SKM-1 treated with dmso at 0.1 percent for 144 hours (cell line): ENCODE data around the gene GMCL1.
"Not testable (repeated sequence)": the region's sequence is repeated elsewhere in the genome, so short reads cannot be mapped to it uniquely, and the experiment has no call there.

ENCODE experiments used
- DNase-seq: peaks from one replicate; lab custom pipeline; 2025; ENCODE audit not compliant: unreplicated experiment; lab: John Stamatoyannopoulos, UW

Gene GMCL1, protein sequence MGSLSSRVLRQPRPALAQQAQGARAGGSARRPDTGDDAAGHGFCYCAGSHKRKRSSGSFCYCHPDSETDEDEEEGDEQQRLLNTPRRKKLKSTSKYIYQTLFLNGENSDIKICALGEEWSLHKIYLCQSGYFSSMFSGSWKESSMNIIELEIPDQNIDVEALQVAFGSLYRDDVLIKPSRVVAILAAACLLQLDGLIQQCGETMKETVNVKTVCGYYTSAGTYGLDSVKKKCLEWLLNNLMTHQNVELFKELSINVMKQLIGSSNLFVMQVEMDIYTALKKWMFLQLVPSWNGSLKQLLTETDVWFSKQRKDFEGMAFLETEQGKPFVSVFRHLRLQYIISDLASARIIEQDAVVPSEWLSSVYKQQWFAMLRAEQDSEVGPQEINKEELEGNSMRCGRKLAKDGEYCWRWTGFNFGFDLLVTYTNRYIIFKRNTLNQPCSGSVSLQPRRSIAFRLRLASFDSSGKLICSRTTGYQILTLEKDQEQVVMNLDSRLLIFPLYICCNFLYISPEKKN

DNA sequence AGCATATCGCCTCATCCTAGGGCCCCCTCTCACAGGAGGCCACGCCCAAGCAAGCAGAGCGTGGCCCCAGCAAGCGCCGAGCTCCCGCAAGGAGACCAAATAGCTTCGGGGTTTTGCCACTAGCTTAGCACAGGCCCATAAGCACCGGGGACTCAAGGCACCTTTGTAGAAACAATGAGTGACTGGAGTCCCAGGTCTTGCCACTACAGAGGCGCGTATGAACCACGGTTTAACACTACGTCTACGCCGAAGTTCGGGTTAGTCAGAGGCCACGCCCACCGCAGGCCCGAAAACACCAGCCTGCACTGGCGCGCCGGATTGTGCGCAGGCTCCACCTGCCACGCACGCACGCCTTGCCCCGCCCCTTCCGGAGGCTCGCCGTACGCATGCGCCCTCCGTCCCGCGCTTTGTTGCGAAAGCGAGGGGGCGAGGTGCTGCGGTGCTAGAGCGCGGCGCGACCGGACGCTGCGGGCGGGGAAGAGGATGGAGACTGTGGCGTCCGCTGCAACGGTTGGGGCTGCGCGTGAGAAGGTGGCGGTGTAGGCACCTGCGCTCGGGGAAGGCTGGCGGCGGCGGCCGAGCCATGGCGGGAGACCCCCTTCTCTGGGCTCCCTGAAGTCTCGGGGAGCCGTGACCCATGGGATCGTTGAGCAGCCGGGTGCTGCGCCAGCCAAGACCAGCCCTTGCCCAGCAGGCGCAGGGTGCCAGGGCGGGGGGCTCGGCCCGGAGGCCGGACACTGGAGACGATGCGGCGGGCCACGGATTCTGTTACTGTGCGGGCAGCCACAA, at the start of gene GMCL1:
Gene GMCL1 (plus strand): TSS at position 405 of the 789 bp plus-strand sequence. CDS start 233 bp downstream, at position 638.
- DNase-seq: peak; percentile 94

DNA sequence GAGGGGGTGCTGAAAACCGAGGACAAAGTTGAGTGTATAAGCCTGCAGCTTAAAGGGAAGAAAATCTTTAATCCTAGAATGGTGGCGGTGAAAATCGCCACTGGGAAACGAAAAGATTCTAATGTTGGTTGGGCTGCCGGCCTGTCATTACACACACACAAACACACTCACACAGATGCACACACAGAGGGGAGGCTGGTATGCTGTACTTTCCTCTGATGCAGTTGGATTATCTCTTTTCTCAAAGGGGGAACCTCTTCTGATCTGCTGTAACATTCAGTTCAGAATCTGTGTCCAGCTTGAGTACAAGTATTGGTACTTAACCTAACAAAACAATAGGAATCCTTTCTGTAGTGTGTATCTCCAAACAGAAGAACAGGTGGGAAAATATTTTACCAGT, 48.5 kb upstream of the GMCL1 start:
- no peak for DNase-seq

DNA sequence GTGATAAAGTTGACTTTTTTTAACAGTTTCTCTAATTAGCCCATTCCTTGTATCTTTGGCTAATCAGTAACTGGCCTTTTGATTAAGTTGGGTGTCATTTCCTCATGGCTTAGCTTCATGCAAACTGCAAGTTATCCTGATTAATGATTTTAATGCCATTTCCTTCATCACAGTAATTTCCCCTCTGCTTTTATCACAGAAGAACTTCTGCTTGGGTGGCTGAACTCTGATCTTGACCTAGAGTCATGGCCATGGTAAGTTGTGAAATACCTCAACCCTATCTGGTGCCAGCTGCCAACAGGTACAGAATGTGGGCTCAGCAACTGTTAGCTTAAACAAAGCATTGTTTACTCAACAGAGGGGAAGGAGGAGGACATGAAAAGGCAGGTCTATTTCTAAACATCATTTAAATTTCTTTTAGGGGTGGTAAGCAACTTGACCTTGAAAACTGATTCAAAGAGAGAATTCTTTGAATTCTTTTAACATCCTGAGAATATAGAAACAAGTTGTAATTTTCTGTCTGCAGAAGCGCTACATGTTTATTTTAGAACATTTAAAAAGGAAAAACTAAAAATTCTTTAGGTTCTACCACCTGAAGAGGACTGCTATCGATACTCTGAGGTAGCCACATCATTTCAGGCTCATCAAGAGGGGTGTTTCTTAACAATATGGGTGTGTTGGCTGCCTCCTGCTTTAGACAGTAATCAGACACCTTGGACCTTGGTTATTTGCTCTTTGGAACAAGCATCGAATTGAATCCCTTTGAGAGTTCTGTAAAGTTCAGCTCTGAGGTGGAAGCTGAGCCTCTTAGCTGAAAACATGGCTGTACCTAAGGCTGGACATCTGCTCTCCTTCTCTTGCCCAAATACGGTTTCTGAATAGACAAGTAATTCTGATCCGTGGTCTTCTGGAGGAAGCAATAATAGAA, 47.9 kb upstream of the GMCL1 start:
- DNase-seq: no peak

DNA sequence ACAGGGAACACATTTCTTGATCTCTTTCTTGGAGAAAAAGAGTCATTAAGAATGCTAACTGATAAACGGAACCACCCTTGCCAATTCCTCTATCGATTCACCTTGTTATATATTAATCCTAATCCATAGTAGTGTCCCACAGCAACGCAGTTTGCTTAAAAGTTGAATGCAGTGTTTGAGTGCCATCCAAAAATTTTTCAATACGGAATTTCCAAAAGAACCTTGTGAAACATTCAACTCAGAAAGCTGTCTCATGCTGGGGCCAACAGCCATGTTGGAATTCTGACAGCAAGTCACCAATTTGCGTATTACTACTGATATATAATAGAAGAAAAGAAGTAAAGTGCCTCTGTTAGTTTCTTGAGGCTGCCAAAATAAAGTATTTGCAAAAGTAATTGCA, 45.2 kb upstream of the GMCL1 start:
- DNase-seq: no peak

DNA sequence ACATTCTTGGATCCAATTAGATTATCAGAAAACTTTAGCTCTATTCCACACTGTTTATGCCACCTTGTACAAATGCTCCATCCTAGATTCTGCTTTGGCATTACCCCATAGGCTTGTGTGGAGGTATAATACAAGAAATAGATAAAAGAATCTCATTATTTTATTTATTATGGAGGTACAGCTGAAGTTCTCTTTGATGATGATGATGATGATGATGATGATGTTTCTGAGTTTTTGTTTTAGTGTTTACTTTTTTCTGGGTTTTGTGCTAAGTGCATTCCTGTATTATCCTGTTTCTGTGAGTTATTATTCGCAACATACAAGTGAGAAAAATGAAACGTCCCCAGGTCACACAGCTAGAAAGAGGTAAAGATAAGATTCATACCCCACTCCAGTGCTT, 44.1 kb upstream of the GMCL1 start:
- no peak for DNase-seq

DNA sequence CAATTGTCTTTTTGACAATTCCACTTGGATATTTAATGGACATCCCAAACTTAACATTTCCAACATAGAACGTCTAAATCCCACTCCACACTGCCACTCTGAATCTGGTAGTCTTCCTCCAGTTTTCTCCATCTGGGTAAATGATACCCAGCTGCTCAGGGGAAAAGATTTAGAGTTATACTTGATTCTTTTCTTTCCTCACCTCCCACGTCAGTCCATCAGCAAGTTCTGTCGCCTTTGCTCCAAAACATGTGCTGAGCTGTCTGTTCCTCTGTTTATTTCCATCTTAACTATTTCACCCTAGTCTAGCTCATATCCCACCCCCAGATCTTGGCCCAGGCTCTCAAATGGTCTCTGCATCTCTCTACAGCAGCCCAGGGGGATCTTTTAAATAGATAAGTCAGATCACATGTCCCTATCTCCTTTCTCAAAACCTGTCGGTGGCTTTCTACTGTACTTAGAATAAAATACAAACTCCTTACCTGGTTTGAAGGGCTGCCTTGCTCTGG, 43.4 kb upstream of the GMCL1 start:
- no peak for DNase-seq

DNA sequence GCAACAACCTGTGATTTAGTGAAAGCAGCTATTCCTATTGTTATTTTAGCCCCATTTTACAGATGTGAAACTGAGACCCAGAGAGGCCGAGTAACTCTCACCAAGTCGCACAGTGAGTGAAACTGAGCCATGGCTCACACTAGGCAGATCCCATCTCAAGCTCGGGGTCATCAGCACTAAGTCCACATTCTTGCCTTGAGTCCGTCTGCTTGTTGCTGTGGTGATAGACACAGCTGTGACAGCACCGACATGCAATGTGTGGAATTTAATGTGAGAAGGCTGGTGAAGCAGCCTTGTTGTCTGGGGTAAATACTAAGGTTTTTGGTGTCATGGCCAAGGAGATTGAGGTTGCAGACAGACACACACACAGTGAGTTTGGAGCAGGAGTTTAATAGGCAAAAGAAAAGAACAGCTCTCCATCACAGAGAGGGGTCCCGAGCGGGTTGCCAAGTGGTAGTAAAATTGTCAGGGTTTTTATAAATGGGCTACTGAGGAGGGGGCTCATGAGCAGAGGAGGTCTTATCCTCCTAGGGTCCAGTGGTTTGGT, 40.2 kb upstream of the GMCL1 start:
- DNase-seq: no peak

DNA sequence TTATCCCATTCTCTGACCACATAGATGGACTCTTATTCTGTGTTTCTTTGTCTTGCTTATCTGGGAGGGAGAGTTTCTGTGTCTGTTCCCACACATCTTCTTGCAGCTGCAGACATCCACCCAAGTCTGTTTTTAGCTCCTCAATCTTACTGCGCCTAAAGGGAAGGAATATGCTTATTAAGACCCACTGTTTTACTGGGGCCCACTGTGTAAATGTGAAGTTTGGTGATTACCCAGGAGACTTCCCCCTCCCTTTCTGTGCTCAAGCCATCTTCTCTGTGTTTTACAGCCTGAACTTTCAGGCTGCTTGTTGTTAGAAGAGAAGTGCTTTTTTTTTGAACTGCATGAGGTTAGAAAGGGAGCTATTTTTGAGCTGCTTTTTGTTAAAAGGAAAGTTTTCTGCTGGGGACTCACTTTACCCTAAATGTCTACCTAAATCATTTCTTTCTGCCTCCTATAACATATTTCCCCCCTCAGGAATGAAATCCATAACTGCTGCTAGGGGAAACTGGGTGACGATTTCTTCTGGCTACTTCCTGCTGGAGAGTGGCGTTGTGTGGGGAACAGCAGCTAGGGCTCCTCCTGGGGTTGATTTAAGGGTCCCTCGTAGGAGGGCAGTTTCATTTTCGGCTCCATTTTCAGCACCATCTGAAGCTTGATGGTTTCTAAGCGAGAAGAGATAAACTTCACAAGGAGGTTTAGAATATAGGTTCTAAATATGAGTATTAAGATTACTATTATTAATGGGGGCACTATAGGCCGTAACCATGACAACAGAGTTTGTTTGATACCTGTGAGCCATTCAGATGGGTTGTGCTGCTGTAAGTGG, 39.5 kb upstream of the GMCL1 start:
- no peak for DNase-seq

DNA sequence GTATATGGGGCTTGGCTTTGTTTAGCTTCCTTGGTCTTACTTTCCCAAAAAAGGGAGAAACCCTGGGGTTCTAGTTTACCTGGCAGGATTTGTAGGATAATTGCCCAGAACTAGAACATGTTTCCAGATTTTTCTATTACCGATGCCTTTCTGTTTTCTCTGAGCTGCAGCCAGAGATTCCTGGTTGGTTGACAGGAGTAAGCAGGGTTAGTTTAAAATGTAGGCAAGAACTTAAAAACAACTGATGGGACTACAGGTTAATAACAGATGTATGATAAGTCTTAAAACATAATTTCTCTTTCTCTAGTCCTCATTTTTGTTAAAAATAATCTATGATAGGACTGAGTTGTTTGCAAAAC, 38.9 kb upstream of the GMCL1 start:
- DNase-seq: no peak

DNA sequence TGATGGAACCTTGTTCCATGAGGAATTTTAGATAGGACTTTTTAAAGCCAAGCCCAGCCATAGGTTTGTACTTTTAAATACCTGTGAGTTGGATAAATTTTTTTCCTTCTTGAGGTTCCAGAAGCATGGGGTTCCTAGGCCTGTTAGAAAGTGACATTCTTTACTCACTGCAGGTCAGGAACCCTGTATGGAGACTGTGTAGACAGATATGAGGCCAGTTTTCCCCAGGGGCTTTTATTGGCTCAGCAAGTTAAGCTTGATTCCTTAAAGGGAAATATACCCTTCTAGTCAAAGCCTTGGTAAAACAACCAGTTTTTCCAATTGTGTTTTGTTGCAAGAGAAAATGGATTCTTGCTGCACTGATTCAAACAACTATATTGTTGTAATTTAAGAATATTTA, 38.4 kb upstream of the GMCL1 start:
- no peak for DNase-seq

DNA sequence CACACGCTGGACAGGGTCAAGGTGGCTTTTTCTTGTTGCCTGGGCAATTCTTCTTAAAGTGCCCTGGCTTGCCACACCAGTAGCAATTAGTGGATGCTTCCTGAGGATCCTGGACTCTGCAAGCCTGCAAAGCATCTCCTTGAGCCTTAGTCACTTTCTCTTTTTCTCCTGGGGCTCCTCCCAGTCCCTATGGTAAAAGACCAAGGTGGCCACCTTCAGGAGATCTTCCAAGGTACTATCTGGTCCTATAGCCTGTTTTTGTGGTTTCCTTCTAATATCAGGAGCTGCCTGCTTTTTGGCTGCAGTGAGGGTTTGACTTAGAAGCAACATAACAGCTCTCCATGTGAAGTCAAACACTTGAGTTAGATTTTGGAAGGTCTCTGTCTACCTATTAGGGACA, 33.3 kb upstream of the GMCL1 start:
- DNase-seq: no peak

DNA sequence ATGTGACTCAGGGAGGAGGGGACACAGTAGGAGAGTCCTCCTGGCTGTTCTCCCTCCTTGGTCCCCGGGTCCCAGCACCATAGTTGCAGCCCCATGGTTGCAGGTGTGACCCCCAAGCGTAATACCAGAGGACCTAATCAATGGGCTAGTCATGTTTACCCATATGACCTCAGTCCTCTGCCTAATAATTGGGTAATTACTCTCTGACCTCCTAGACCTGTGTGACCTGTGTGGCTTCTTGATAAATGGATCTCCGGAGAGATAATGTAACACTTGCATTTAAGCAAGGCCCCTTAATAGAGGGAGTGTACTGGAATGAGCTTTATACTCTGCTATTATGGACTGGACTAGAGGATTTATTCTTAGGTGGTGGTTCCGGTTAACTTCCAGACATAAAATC, 32.2 kb upstream of the GMCL1 start:
- no peak for DNase-seq

DNA sequence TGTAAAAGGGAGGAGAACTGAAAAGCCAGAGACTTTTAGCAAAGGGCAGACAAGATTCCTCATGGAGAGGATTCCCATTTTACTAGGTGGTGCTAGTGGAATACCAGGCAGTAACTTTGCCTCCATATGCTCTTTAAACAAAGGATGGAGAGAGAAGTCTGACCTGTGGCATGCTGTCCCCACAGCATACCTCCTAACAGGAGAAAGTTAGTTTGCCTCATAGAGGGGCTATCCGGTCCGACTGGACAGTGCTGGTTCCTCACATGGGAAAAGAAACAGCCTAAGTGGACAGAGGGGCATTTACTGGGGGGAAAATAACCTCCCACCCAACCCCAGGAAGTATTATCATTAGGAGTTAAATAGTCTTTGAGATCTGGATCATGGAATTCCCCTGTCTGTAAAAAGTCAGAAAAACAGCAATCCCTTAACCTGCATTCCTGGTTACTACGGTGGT, 31.6 kb upstream of the GMCL1 start:
- no peak for DNase-seq

DNA sequence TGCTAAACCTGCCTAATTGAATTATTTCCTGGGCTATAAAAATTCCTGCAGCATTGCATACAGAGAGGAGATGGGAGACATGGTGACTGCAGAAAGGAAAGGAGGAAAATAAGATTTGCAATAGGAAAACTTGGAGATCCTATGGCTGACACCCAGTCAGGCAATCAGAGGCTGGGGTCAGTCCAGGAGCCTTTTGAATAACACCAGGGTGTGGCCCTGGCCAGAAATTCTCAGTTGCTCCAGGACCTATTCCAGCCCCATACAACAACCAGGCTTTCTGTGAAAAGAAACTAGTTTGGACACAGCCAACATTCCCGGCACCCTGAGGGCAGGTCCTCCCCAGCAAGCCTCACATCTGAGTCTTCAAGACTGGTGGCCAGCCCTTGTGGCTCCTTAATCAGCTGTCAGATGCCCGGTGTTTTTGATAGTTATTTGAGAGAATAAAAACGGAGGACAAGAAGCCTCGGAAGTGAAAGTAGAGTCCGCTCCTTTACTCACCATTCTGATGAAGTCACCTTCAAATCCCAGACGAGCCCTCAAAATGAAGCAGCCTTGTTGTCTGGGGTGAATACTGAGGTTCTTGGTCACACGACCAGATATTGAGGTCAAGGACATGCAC, 31.1 kb upstream of the GMCL1 start:
- DNase-seq: no peak

DNA sequence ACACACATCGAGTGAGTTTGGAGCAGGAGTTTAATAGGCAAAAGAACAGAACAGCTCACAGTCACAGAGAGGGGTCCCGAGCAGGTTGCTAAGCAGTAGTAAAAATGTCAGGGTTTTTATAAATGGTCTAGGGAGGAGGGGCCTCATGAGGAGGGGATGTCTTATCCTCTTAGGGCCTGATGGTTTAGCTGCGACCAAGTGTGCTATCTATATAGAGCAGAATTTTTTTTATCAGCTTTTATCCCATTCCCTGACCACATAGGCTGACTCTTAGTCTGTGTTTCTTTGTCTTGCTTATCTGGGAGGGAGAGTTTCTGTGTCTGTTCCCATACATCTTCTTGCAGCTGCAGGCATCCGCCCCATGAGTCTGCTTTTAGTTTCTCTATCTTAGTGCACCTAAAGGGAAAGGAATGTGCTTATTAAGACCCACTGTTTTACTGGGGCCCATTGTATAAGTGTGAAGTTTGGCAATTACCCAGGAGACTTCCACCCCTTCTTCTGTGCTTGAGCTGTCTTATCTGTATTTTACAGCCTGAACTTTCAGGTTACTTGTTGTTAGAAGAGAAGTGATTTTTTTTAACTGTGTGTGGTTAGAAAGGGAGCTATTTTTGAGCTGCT, 30.4 kb upstream of the GMCL1 start:
- DNase-seq: no peak

DNA sequence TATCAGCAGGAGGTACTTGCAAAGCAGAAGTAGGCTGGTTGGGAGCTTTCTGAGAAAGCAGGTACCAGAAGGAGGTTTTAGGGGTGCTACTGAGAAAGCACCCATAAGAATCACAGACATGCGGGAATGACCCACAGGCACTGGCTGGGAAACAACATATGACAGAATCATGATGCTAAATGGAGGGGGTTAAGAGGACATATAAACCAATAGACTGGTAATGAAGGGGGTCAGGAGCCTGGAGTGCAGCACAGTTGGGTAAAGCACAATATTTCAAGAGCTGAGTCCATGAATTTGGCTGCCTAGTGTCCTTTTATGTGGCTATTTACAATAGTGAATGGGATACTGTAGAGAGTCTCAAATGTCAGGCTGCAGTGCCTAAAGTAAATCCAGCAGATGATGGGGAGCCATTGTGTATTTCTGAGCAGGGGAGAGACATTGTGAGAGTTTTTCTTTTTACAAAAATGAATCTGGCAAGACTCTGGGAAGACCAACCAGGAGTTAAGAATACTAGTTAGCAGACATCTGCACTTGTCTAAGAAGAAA, 27.6 kb upstream of the GMCL1 start:
- no peak for DNase-seq

DNA sequence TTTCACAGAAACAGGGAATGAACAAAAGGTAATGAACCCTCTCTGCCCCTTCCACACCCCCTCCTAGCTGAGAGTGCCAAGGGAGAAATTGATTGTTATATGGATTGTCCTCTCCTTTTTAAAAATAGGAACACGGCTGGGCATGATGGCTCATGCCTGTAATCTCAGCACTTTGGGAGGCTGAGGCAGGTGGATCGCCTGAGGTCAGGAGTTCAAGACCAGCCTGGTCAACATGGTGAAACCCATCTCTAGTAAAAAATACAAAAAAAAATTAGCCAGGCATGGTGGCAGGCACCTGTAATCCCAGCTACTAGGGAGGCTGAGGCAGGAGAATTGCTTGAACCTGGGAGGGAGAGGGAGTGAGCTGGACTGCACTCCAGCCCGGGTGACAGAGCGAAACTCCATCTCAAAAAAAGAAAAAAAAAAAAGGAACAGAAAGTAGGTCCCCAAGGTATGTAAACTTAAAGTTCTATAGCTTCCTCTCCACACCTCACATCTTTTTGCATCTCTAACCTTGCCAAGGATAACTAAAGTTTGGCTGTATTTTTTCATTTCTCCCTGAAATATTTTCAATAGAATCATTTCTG, 26.6 kb upstream of the GMCL1 start:
- not testable (repeated sequence) for DNase-seq

DNA sequence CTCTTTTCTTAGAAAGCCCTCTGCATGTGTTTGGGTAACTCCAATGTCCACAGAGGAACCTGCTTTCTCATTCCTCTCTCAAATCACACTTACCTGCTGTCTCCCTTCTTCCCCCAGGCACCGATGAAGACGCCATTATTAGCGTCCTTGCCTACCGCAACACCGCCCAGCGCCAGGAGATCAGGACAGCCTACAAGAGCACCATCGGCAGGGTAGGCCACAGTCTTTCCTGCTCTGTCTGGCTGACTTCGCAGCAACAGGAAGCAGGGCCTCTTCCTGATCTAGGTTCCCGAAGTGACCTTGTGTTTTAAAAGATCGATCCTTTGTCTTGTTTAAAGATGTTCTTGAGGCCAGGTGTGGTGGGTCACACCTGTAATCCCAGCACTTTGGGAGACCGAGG, 25.0 kb upstream of the GMCL1 start:
- DNase-seq: no peak
